Activated CD8-positive, alpha-beta memory T cell treated with anti-CD3 and anti-CD28 coated beads for 1 hour (primary cell): ENCODE measurements around the gene DPAGT1.
"Not testable (repeated sequence)": the region's sequence is repeated elsewhere in the genome, so short reads cannot be mapped to it uniquely, and the experiment has no call there.

Experiments used
- DNase-seq, 2 donors: peaks; one replicate each; pipeline ENCODE4 v3.0.0-alpha.2; 2020; ENCODE audit warnings: low read depth in 1 of 2; ENCODE audit errors: extremely low read depth in 1 of 2

DPAGT1 gene

DNA sequence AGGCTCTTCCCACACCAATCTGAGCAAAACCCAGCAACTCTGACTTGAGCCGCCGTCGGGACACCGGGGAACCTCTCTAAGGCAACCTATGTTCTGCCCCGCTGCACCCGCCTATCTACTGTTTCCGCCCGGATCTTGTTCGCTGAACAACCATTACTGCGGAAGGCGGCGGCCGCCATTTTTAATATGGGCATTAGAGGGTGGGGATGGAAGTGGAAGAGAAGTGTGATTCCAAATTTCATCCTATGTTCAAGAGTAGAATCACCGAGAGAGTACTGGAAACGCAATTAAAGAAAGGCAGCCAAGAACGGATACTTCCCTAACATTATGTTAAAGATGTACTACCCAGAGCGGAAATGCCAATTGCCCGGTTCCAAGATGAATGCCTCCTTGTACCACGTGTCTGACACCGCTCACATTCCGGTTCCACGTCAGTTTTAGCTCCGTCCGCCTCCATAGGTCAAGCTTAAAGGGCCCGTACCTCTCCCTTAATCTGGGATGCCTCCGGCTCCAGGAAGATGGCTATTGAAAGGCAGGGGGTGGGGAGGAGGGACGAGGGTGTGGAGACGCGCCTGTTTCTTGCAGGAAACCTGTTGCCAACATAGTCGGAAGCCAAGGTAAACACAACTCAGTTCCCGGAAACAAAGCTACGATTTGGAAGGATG lies at the start of gene DPAGT1:
DPAGT1 (minus strand) TSS at position 95 of the 665 bp plus-strand sequence. CDS start 198 bp downstream, outside the sequence.
- DNase-seq: peak; percentile 63 to 73

DNA sequence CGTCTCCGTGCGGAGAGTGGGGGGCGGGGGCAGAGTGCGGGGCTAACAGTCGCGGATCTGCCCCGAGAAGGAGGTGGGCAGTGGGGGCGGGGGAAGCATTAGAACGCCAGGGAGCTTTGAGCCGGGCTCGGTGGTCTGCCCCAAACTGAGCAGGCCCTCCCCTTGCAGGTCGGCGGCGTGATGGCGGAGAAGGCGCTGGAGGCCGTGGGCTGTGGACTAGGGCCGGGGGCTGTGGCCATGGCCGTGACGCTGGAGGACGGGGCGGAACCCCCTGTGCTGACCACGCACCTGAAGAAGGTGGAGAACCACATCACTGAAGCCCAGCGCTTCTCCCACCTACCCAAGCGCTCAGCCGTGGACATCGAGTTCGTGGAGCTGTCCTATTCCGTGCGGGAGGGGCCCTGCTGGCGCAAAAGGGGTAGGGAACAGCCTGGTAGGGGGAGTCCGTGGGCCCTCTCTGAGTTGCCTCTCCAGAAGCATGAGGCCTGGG lies 48.2 kb upstream of the DPAGT1 start:
- no peak for DNase-seq

DNA sequence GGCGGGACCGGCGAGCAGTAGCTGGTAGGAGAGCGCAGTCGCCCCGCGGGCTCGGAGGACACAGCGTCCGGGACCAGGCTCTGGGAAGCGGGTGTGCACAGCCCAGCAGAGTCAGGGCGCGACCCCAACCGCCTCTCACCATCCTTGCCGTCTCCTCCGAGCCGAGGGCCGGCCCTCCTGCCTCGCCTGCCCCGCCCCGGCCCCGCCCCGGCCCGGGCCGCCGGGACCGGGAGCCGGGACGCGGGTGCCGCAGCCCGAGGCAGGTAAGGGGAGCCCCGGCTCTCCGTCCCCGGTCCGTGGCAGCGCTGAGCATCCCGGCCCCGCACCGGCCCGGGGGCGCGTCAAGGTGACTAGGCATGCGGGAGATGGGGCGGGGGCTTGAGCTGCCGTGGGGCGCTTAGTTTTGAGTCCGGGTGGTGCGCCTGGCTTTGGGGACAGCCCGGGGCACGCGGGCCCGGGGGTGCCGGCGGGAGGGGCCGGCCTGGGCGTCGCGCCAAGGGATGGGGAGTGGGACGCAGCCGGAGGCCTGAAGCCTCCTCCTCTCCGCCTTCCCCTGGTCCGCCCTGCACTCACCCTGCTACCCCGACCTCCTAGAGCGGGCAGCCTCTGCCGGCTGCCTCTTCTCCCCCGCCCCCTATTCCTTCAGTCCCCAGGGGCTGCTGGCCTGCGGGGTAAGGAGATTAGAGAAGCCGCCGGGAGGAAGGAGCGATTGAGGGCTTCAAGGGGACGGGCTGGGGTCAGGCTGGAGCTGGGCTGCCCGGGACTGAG lies 47.5 kb upstream of the DPAGT1 start, which contains the start of gene ABCG4:
ABCG4 (plus strand) TSS at position 35 of the 768 bp plus-strand sequence. CDS start 914 bp downstream, outside the sequence.
- no peak for DNase-seq

DNA sequence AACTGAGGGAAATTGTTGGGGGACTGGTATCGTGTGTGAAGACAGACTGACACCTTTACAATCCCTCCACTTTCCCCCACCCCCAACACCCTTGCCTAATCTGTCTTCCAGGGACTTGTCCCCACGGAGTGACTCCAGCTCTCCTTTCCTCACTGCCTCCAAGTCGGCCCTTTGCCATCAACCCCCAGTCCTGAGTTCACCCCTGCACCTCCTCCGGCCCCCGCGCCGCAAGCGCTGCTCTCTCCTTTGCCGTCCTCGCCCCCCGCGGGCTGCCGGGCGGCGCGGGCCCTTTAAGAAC lies 47.0 kb upstream of the DPAGT1 start:
- no peak for DNase-seq

GRCh38 chr11:119147604-119148333 lies 46.1 kb upstream of the DPAGT1 start:
- no peak for DNase-seq

- no peak for DNase-seq
Measured at GRCh38 chr11:119145551-119145950, 43.9 kb upstream of the DPAGT1 start.

DNA sequence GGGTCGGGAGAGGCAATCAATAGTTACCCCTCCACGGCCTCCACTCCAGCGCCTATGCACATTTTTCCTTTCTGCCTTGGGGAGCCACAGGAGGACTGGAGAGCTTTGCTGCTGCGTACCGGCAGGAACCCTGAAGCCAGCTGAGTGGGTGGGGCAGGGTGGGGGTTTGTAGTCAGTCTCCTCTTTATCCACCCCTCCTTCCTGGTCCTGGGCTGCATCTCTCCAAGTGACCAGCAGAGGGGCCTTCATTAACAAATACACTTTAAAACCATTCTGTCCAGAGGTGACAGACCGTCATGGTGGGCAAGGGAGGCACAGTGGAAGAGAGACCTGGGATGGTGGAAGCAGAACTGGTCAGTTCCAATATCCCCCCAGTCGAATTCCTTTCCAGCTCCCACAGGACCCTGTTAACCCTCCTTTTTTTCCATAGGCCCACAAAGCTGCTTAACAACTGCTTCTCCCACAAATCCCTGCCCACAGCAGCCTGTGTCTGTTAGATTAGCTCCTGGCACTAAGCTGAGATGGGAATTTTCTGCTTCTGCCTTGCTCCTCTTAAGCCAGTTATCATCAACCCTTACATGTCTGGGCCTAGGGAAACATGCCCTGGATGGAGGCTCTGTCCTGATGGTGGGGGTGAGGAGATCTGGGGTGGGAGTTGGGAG lies 43.3 kb upstream of the DPAGT1 start:
- DNase-seq: no peak

DNA sequence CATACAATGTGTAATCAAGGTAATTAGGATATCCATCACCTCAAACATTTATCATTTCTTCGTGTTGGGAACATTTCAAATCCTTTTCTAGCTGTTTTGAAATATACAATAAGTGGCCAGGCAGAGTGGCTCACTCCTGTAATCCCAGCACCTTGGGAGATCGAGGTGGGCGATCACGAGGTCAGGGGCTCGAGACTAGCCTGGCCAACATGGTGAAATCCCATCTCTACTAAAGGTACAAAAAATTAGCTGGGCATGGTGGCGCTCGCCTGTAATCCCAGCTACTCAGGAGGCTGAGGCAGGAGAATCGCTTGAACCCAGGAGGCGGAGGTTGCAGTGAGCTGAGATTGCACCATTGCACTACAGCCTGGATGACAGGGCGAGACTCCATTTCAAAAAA lies 37.6 kb upstream of the DPAGT1 start:
- not testable (repeated sequence) for DNase-seq

- DNase-seq: no peak
Measured at GRCh38 chr11:119134389-119134978, 32.8 kb upstream of the DPAGT1 start.

DNA sequence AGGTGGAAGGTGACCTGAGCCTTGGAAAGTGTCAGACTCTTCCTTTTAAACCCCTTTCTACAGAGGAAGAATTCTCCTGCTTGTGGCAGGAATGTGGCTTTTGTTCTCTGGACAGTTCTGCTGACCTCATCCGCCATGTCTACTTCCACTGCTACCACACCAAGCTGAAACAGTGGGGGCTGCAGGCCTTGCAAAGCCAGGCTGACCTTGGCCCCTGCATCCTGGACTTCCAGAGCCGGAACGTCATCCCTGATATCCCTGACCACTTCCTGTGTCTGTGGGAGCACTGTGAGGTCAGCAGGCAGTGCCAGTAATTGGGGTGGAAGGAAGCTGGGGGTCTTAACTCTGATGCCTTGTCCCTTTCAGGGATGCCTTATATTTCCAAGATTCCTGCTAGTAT lies 29.0 kb upstream of the DPAGT1 start:
- no peak for DNase-seq

DNA sequence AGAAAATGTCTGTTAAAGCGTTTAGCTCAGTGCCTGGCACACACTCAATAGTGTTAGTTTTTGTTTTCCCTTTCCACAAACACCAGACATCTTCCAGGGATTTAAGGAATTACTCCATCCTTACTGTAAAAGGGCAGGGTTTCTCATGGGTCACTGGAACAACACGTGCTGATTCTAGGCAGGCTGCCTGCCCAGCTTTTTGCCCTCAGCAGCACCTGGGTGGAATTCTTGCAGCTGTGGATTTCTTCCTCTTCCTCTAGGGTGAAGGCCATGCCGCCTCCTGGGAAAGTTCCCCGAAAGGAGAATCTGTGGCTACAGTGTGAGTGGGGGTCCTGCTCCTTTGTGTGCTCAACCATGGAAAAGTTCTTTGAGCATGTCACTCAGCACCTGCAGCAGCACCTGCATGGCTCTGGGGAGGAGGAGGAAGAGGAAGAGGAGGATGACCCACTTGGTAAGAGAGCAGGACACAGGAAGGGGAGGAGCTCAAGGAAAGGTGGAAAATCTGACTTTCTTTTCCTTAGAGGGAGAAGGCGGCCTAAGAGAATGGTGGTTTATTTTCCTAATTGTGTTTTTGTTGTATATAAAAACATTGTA lies 25.1 kb upstream of the DPAGT1 start:
- DNase-seq: no peak

- DNase-seq: no peak
Measured at GRCh38 chr11:119125821-119126220, 24.2 kb upstream of the DPAGT1 start.

DNA sequence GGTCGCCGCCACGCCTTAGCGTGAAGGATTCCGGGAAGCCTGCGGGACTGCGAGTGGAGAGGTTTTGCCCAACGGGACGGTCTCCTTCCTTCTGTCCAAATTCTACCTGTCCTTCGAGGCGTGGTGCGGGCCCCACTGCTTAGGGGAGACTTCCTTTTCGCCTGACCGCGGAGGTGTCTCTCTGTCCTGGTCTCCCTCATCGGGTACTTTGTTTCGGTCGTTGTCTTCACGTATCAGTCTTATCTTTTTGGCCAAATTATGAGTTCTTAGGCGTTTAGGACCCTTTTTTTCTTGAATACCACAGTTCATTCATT lies 20.1 kb upstream of the DPAGT1 start:
- no peak for DNase-seq

- DNase-seq: peak; percentile 99
Measured at GRCh38 chr11:119121008-119121810, 19.6 kb upstream of the DPAGT1 start, which contains the start of gene HINFP. Gene HINFP (plus strand): TSS chr11:119121580. CDS start chr11:119126945, 5,365 bp downstream.

DNA sequence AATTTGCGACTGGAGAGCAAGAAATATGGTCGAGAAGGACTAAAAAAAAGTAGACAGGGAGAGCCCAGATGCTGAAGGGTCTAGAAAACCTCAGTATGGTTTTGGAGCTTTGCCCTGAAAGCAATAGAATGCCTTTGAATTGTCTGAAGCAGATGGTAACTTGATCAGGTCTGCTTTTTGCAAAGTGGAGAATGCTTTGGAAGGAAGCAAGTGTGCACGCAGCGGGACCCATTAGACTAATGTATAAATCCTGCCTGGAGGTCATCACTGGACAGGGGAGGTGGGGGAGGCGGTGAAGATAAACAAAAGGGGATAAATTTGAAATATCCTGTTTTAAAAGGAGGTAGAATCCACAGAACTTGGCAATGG lies 19.0 kb upstream of the DPAGT1 start:
- no peak for DNase-seq

DNA sequence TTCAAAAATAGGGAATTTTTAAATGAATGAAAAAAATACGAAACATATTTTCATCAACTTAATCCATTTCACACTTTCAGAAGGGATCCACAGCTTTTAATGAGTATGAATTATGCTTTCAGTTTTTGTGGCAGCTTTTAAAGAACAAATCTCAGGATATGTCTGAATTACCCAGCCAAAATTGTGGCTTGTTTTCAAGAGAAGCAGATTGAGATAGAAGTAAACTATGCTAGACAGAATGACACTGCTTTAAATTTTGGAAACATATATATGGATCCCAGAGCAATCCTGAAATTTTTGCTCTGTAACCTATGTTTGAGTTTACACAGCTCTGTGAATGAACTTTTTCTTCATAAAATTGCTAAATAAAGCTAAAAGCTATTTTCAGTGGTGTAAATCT lies 17.3 kb upstream of the DPAGT1 start:
- no peak for DNase-seq

DNA sequence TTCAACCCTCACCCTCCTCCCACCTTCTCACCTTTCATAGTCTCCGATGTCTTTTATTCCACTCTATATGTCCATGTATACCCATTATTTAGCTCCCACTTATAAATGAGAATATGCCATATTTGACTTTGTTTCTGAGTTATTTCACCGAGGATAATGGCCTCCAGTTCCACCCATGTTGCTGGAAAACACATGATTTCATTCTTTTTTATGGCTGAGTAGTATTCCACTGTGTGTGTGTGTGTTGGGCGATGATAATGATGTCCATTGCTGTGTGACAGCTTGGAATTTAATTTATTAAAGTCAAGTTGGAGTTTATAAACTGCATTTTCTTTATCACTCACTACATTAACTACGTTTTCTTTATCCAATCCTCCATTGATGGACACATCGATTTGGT lies 16.6 kb upstream of the DPAGT1 start:
- DNase-seq: no peak

- DNase-seq: no peak
Measured at GRCh38 chr11:119117004-119117706, 15.5 kb upstream of the DPAGT1 start.

- no peak for DNase-seq
Measured at GRCh38 chr11:119116601-119117000, 14.9 kb upstream of the DPAGT1 start.
